Keratinocyte (primary cell): ENCODE measurements around the gene ALOX12B. TPM values are rescaled to one million over a fixed set of nuclear protein-coding genes. Genes with fewer than 3 reads are reported as not detected.

Source experiments
- DNase-seq: peaks from one replicate; pipeline ENCODE4 v3.0.0-alpha.2; 2011; ENCODE audit warnings: low read depth, missing footprints, low spot score
- FAIRE-seq: peaks from 2 replicates; lab custom pipeline; 2011; peaks lifted over from hg19 to GRCh38; lab: Jason Lieb, UNC
- H2AFZ ChIP-seq: 2 replicates; pipeline ENCODE4 v1.6.0; 2012; ENCODE audit warnings: low read length, control low read depth, inconsistent platforms; ENCODE audit not compliant: control insufficient read depth
- H3K27ac ChIP-seq: 2 replicates; pipeline ENCODE4 v1.5.1; 2011; ENCODE audit warnings: low read length; ENCODE audit not compliant: control insufficient read depth, insufficient read depth
- H3K27me3 ChIP-seq: 3 replicates; pipeline ENCODE4 v1.6.0; 2011; ENCODE audit warnings: low read length; ENCODE audit not compliant: control insufficient read depth, insufficient read depth; ENCODE audit errors: extremely low read depth
- H3K36me3 ChIP-seq, 2 experiments: 2 replicates in 1 of 2; 3 replicates in 1 of 2; pipeline ENCODE4 v1.5.1; 2011; ENCODE audit warnings: low read length in 2 of 2, mild to moderate bottlenecking in 1 of 2; ENCODE audit not compliant: control insufficient read depth in 2 of 2, insufficient read depth in 2 of 2; ENCODE audit errors: extremely low read depth in 1 of 2
- H3K4me1 ChIP-seq: 3 replicates; pipeline ENCODE4 v1.5.1; 2011; ENCODE audit warnings: low read length; ENCODE audit not compliant: control insufficient read depth, insufficient read depth; ENCODE audit errors: extremely low read depth
- H3K4me2 ChIP-seq: 3 replicates; pipeline ENCODE4 v1.6.0; 2011; ENCODE audit warnings: low read depth, low read length; ENCODE audit not compliant: control insufficient read depth, insufficient read depth; ENCODE audit errors: extremely low read depth
- H3K4me3 ChIP-seq, 3 experiments: fragments of 200-600 bp in 1 of 3; sonication (generic) in 1 of 3; 2 replicates in 2 of 3; 3 replicates in 1 of 3; pipeline ENCODE4 v1.5.1; 2011 to 2016; ENCODE audit warnings: low read length in 3 of 3, mild to moderate bottlenecking in 3 of 3, control low read depth in 2 of 3, inconsistent platforms in 1 of 3, low read depth in 1 of 3, mixed read lengths in 1 of 3, mixed run types in 1 of 3, moderate library complexity in 1 of 3; ENCODE audit not compliant: control insufficient read depth in 2 of 3, insufficient read depth in 2 of 3; ENCODE audit errors: extremely low read depth in 1 of 3
- H3K79me2 ChIP-seq: 2 replicates; pipeline ENCODE4 v1.6.0; 2012; ENCODE audit warnings: low read length; ENCODE audit not compliant: control insufficient read depth, insufficient read depth
- H3K9ac ChIP-seq: 3 replicates; pipeline ENCODE4 v1.6.0; 2011; ENCODE audit warnings: low read length; ENCODE audit not compliant: control insufficient read depth, insufficient read depth; ENCODE audit errors: extremely low read depth
- H3K9me1 ChIP-seq: 3 replicates; pipeline ENCODE4 v1.6.0; 2011; ENCODE audit warnings: low read length; ENCODE audit not compliant: control insufficient read depth, insufficient read depth; ENCODE audit errors: extremely low read depth
- H3K9me3 ChIP-seq: 2 replicates; pipeline ENCODE4 v1.5.1; 2012; ENCODE audit warnings: low read depth, low read length; ENCODE audit not compliant: control insufficient read depth
- H4K20me1 ChIP-seq: 3 replicates; pipeline ENCODE4 v1.6.0; 2011; ENCODE audit warnings: low read length; ENCODE audit not compliant: control insufficient read depth, insufficient read depth; ENCODE audit errors: extremely low read depth
- EZH2 ChIP-seq: IDR thresholded peaks from one replicate; pipeline ENCODE4 v1.6.1; 2012; ENCODE audit warnings: inconsistent platforms, mild to moderate bottlenecking, low read length, moderate library complexity
- dilution Hi-C: fragments of 300-500 bp; cut with MboI; formaldehyde crosslinking; loops from one replicate; pipeline ENCODE4 v1.7.0; 2020; ENCODE audit warnings: low sequenced_read_pairs; ENCODE audit not compliant: extremely low pct_ligation_motif_present
- polyA plus RNA-seq, 5 experiments: library from polyadenylated mRNA; depleted of rRNA in 3 of 5; stranded (reverse) in 3 of 5; stranded (forward) in 1 of 5; unstranded in 1 of 5; fragments of >200 nt; gene quantifications; 1 replicate in 1 of 5; 2 replicates in 3 of 5; 3 replicates in 1 of 5; pipeline versions ENCODE4 v1.2.1 to v1.2.3, GENCODE V29; 2011 to 2012; ENCODE audit warnings: missing spikeins in 2 of 5, low read depth in 1 of 5, low replicate concordance in 1 of 5
- TF ChIP-seq, protein P1 (sequence below), 3 experiments: IDR thresholded peaks in 1 of 3; conservative IDR thresholded peaks in 1 of 3; optimal IDR thresholded peaks in 1 of 3; 2 replicates in 2 of 3; 3 replicates in 1 of 3; pipeline versions ENCODE3 to v1.5.1; 2011; ENCODE audit warnings: low read length in 3 of 3, mild to moderate bottlenecking in 3 of 3, moderate library complexity in 2 of 3, control low read depth in 1 of 3, inconsistent platforms in 1 of 3; ENCODE audit not compliant: insufficient read depth in 2 of 3; ENCODE audit errors: extremely low read depth in 1 of 3

The ALOX12B gene
- polyA plus RNA-seq, 1 donor (not counting 4 experiments of a cell fraction or from before 2014, with no cell fraction given), result 0.47 TPM

DNA sequence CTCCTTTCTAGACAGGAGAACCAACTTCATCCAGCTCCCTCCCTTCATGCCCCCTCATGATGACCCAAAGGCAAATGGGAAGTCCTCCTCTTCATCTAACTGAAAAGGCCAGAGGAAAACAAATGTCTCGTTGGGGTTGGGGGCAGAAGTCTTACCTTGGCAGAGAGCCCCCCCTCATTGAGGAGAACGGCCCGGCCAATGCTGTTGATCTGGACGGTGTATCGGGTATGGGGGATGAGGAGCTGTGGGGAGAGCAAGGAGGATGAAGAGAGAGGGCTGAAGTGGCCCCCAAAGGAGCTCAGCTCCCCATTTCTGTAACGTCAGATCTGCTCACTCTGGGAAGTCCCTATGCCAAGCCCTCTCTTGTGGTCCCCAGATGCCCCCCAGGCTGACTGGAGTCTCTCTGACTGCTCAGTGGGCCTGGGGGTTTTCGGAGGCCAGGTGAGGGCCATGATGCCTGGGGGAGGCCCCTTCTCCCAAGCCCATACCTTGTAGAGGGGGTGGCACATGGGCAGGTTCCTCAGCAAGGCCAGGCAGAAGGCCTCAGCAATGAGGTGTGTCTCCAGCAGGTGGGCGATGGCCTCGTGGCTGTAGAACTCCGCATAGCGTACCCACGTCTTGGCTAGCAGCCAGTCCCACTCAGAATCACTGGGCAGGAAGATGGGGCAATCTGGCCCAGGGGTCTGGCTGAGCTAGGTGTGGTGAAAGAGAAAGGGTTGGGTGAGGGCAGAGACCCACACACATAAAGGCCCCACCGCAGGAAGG is 10.8 kb downstream of the ALOX12B start:
- Histone ChIP-seq H2AFZ (no peak overlapping the region), H3K27ac (no peak overlapping the region)

DNA sequence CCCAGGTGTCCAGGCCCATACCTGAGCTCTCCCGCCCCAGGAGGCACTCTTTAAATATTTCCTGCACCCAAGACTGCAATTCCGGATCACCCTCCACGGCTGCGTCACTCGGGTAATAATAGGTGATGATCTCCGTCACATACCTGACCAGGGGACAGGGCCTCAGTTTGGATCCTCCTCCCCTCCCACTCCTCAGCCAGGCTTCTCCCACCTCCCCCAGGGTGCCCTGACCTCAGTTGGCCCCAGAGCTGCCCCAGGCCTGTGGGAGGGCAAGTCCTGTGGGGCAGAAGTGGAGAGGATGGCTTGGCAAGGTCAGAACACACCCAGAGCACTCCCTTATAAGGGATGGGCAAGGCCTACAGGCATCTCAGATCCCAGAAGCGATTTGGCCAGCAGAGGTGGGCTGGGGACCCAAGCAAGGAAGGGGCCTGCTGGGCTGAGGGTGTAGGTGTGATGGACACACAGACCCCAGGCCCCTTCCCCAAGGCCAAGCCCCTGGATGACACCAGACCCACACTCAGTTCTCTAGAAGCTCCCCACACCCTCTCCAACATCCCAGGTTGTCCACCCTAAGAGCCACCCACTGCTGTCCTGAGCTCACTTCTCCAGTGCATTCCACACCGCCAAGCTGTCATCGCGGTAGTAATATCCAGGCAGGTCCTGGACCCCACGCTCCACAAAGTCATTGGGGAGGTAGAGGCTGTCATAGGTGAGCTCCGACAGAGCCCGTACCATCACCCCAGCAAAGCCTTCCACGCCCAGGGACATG is 11.8 kb downstream of the ALOX12B start:
- H3K9ac ChIP-seq, result no peak overlapping the region
- TF ChIP-seq, protein P1, sequence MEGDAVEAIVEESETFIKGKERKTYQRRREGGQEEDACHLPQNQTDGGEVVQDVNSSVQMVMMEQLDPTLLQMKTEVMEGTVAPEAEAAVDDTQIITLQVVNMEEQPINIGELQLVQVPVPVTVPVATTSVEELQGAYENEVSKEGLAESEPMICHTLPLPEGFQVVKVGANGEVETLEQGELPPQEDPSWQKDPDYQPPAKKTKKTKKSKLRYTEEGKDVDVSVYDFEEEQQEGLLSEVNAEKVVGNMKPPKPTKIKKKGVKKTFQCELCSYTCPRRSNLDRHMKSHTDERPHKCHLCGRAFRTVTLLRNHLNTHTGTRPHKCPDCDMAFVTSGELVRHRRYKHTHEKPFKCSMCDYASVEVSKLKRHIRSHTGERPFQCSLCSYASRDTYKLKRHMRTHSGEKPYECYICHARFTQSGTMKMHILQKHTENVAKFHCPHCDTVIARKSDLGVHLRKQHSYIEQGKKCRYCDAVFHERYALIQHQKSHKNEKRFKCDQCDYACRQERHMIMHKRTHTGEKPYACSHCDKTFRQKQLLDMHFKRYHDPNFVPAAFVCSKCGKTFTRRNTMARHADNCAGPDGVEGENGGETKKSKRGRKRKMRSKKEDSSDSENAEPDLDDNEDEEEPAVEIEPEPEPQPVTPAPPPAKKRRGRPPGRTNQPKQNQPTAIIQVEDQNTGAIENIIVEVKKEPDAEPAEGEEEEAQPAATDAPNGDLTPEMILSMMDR (optimal IDR thresholded peaks at IDR 0.05 in 1 of 3, IDR thresholded peaks at IDR 0.05 in 1 of 3, conservative IDR thresholded peaks at IDR 0.05 in 1 of 3; ENCODE audit: extremely low read depth in 1 of 3, insufficient read depth in 2 of 3, low read length in 3 of 3), result no peak
- no peak for TF ChIP-seq EZH2
- no peaks in the 10 kb centered on the region for H3K36me3 ChIP-seq
- H3K9me3 ChIP-seq, result no peaks in the 10 kb centered on the region
- no peak for DNase-seq
- peaks cover 43% of the 10 kb centered on the region for H3K27me3 ChIP-seq
- dilution Hi-C loops, result no loop called here
- no peaks in the 10 kb centered on the region for H3K9me1 ChIP-seq
- H3K27ac ChIP-seq, result no peak overlapping the region
- FAIRE-seq, result no peak
- H3K4me2 ChIP-seq, result no peak overlapping the region
- no peak overlapping the region for H2AFZ ChIP-seq
- no peaks in the 10 kb centered on the region for H4K20me1 ChIP-seq
- peaks cover 24% of the 10 kb centered on the region for H3K4me1 ChIP-seq
- H3K4me3 ChIP-seq, result no peak overlapping the region
- H3K79me2 ChIP-seq, result no peaks in the 10 kb centered on the region

More for the DNA sequence above, 10.8 kb downstream of the ALOX12B start:
- H3K79me2 ChIP-seq, result no peaks in the 10 kb centered on the region
- dilution Hi-C loops, result no loop called here
- H3K4me3 ChIP-seq, result no peak overlapping the region
- H3K9me1 ChIP-seq, result no peaks in the 10 kb centered on the region
- H3K9ac ChIP-seq, result no peak overlapping the region
- no peak overlapping the region for H3K4me2 ChIP-seq
- TF ChIP-seq EZH2, result no peak
- TF ChIP-seq, protein P1 (optimal IDR thresholded peaks at IDR 0.05 in 1 of 3, IDR thresholded peaks at IDR 0.05 in 1 of 3, conservative IDR thresholded peaks at IDR 0.05 in 1 of 3; ENCODE audit: extremely low read depth in 1 of 3, insufficient read depth in 2 of 3, low read length in 3 of 3), result no peak
- peaks cover 24% of the 10 kb centered on the region for H3K4me1 ChIP-seq
- FAIRE-seq (no peak), DNase-seq (no peak)
- H3K36me3 ChIP-seq, result no peaks in the 10 kb centered on the region
- peaks cover 38% of the 10 kb centered on the region for H3K27me3 ChIP-seq
- no peaks in the 10 kb centered on the region for H3K9me3 ChIP-seq
- no peaks in the 10 kb centered on the region for H4K20me1 ChIP-seq
